ENCODE measurements around the gene GAGE12D.
"Not testable (repeated sequence)": the region's sequence is repeated elsewhere in the genome, so short reads cannot be mapped to it uniquely, and the experiment has no call there.

DNA sequence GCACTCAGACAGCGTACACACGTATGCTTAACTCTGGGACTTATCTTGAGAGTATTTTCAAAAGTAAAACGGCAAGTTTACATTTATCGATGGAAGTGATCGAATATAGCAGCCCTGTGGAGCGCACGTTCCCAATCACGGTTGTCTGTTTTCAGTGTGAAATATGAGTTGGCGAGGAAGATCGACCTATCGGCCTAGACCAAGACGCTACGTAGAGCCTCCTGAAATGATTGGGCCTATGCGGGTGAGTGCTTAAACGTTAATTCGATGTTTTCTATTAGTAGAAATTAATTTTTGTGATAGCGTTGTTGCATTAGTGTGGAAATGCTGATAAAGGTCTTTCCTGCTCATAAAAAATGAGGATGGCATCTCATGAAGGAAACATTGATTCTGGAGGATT, 49.0 kb downstream of the GAGE12D start:
- TF ChIP-seq, protein P1, sequence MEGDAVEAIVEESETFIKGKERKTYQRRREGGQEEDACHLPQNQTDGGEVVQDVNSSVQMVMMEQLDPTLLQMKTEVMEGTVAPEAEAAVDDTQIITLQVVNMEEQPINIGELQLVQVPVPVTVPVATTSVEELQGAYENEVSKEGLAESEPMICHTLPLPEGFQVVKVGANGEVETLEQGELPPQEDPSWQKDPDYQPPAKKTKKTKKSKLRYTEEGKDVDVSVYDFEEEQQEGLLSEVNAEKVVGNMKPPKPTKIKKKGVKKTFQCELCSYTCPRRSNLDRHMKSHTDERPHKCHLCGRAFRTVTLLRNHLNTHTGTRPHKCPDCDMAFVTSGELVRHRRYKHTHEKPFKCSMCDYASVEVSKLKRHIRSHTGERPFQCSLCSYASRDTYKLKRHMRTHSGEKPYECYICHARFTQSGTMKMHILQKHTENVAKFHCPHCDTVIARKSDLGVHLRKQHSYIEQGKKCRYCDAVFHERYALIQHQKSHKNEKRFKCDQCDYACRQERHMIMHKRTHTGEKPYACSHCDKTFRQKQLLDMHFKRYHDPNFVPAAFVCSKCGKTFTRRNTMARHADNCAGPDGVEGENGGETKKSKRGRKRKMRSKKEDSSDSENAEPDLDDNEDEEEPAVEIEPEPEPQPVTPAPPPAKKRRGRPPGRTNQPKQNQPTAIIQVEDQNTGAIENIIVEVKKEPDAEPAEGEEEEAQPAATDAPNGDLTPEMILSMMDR (IDR thresholded peaks at IDR 0.05; ENCODE audit: poor library complexity) = not testable (repeated sequence)
- not testable (repeated sequence) for TF ChIP-seq EZH2 (IDR thresholded peaks at IDR 0.05; ENCODE audit: borderline replicate concordance); EZH2phosphoT487 (IDR thresholded peaks at IDR 0.05; ENCODE audit: low read depth, severe bottlenecking, unreplicated experiment)
